GM23338 (cell line): Measurements from ENCODE around the gene ADGRG4. TPM values are rescaled to one million over a fixed set of nuclear protein-coding genes. Genes with fewer than 3 reads are reported as not detected.

Source experiments
- ATAC-seq: fragments of 200-7000 bp; cut with Tn5 transposase; 3 replicates; pipeline ENCODE4 v1.9.1; 2020
- DNase-seq: peaks from one replicate; pipeline ENCODE4 v3.0.0-alpha.2; 2015; ENCODE audit warnings: low spot score
- H2AFZ ChIP-seq: fragments of 200-600 bp; sonication (generic); 2 replicates; pipeline ENCODE4 v1.8.0; 2016; ENCODE audit warnings: antibody characterized with exemption, mild to moderate bottlenecking, moderate library complexity
- H3F3A ChIP-seq: fragments of 200-600 bp; sonication (generic); replicated peaks from 2 replicates; pipeline ENCODE4 v1.8.0; 2017; ENCODE audit warnings: antibody characterized with exemption, mixed run types, low read depth
- H3K27ac ChIP-seq: fragments of 200-600 bp; sonication (generic); 2 replicates; pipeline ENCODE4 v1.6.1; 2016; ENCODE audit warnings: low read depth
- H3K27me3 ChIP-seq: fragments of 200-600 bp; sonication (generic); 2 replicates; pipeline ENCODE4 v1.8.0; 2016; ENCODE audit warnings: mild to moderate bottlenecking, mixed run types, moderate library complexity; ENCODE audit not compliant: insufficient read depth
- H3K36me3 ChIP-seq: fragments of 200-600 bp; sonication (generic); 2 replicates; pipeline ENCODE4 v1.8.0; 2016; ENCODE audit warnings: mild to moderate bottlenecking; ENCODE audit not compliant: insufficient read depth
- H3K4me1 ChIP-seq: fragments of 200-600 bp; sonication (generic); 2 replicates; pipeline ENCODE4 v1.8.0; 2016; ENCODE audit warnings: mild to moderate bottlenecking, moderate library complexity; ENCODE audit not compliant: insufficient read depth
- H3K4me2 ChIP-seq: fragments of 200-600 bp; sonication (generic); 2 replicates; pipeline ENCODE4 v1.7.1; 2017; ENCODE audit warnings: mixed run types
- H3K4me3 ChIP-seq: fragments of 200-600 bp; sonication (generic); 2 replicates; pipeline ENCODE4 v1.6.1; 2016; ENCODE audit warnings: mixed run types
- H3K79me2 ChIP-seq: fragments of 200-600 bp; sonication (generic); replicated peaks from 2 replicates; pipeline ENCODE4 v1.8.0; 2017; ENCODE audit warnings: mild to moderate bottlenecking; ENCODE audit not compliant: insufficient read depth
- H3K9me2 ChIP-seq: fragments of 200-600 bp; sonication (generic); 2 replicates; pipeline ENCODE4 v1.8.0; 2017; ENCODE audit not compliant: insufficient read depth
- H4K20me1 ChIP-seq: fragments of 200-600 bp; sonication (generic); replicated peaks from 2 replicates; pipeline ENCODE4 v1.8.0; 2017; ENCODE audit warnings: mild to moderate bottlenecking; ENCODE audit not compliant: insufficient read depth
- H3K27ac Mint-ChIP-seq: 2 replicates; pipeline ENCODE4 v1.8.0; 2020; ENCODE audit warnings: inconsistent platforms, mild to moderate bottlenecking, moderate library complexity, mixed read lengths
- H3K27me3 Mint-ChIP-seq: 3 replicates; pipeline ENCODE4 v1.8.0; 2022; ENCODE audit warnings: low read depth, mild to moderate bottlenecking, moderate library complexity, mixed read lengths, inconsistent platforms; ENCODE audit not compliant: insufficient read depth, poor library complexity
- H3K36me3 Mint-ChIP-seq: 3 replicates; pipeline ENCODE4 v1.8.0; 2021; ENCODE audit warnings: low read depth, mild to moderate bottlenecking, inconsistent platforms, moderate library complexity, mixed read lengths
- H3K4me1 Mint-ChIP-seq: 3 replicates; pipeline ENCODE4 v1.8.0; 2020; ENCODE audit warnings: mild to moderate bottlenecking, inconsistent platforms, mixed read lengths
- H3K4me3 Mint-ChIP-seq: 3 replicates; pipeline ENCODE4 v1.8.0; 2021; ENCODE audit warnings: moderate library complexity, mild to moderate bottlenecking, inconsistent platforms, mixed read lengths
- H3K9me3 Mint-ChIP-seq: 3 replicates; pipeline ENCODE4 v1.8.0; 2020; ENCODE audit warnings: moderate library complexity, mild to moderate bottlenecking, inconsistent platforms, mixed read lengths
- EZH2 ChIP-seq: fragments of 200-600 bp; sonication (generic); IDR thresholded peaks from one replicate; pipeline ENCODE4 v1.8.0; 2017; ENCODE audit warnings: antibody characterized with exemption, mild to moderate bottlenecking, low read depth; ENCODE audit not compliant: unreplicated experiment
- NANOG ChIP-seq: IDR thresholded peaks from 2 replicates; pipeline ENCODE4 v1.6.1; 2016; ENCODE audit warnings: antibody characterized with exemption, borderline replicate concordance
- POLR2AphosphoS5 ChIP-seq: IDR thresholded peaks from 2 replicates; pipeline ENCODE4 v1.6.1; 2016; ENCODE audit warnings: antibody characterized with exemption, low read depth
- STAT1 ChIP-seq: IDR thresholded peaks from one replicate; pipeline ENCODE4 v1.6.1; 2016; ENCODE audit warnings: antibody characterized with exemption; ENCODE audit not compliant: unreplicated experiment
- ZNF114 ChIP-seq: fragments of 250-450 bp; sonication (Bioruptor Pico); IDR thresholded peaks from 2 replicates; pipeline ENCODE4 v1.5.0; 2020; ENCODE audit warnings: mild to moderate bottlenecking, moderate library complexity
- ZNF331 ChIP-seq: fragments of 250-450 bp; sonication (Bioruptor Pico); IDR thresholded peaks from 2 replicates; pipeline ENCODE4 v1.5.0; 2020; ENCODE audit warnings: low read depth, mild to moderate bottlenecking, moderate library complexity
- polyA plus RNA-seq: library from polyadenylated mRNA; unstranded; fragments of >200 nt; fragmentation: Nextera tagmentation; extraction: Ambion mirVana; gene quantifications from 2 replicates; pipeline ENCODE4 v1.2.1, GENCODE V29; 2016
- total RNA-seq: library from RNA; depleted of rRNA; stranded (reverse); fragments of >200 nt; shearing (Covaris generic); gene quantifications from 2 replicates; pipeline ENCODE4 v1.2.3, GENCODE V29; 2014
- TF ChIP-seq, protein P1 (sequence below), 2 experiments: fragments of 200-600 bp in 1 of 2; sonication (generic) in 1 of 2; conservative IDR thresholded peaks; 2 replicates each; pipeline versions ENCODE4 v1.5.1 to v1.6.1; 2016 to 2017; ENCODE audit warnings: antibody characterized with exemption in 2 of 2, low read depth in 2 of 2, mild to moderate bottlenecking in 2 of 2, moderate library complexity in 1 of 2
- TF ChIP-seq, protein P2 (sequence below): fragments of 250-450 bp; sonication (Bioruptor Pico); IDR thresholded peaks from 2 replicates; pipeline ENCODE4 v1.5.0; 2020; ENCODE audit warnings: mild to moderate bottlenecking, moderate library complexity
- TF ChIP-seq, protein P3 (sequence below): IDR thresholded peaks from 2 replicates; pipeline ENCODE4 v1.6.1; 2016; ENCODE audit warnings: antibody characterized with exemption
- TF ChIP-seq, protein P4 (sequence below): IDR thresholded peaks from one replicate; pipeline ENCODE4 v1.6.1; 2018; ENCODE audit warnings: antibody characterized with exemption; ENCODE audit not compliant: unreplicated experiment

Gene ADGRG4
- total and polyA plus RNA-seq, 2 experiments from 2014 or later = not detected

DNA sequence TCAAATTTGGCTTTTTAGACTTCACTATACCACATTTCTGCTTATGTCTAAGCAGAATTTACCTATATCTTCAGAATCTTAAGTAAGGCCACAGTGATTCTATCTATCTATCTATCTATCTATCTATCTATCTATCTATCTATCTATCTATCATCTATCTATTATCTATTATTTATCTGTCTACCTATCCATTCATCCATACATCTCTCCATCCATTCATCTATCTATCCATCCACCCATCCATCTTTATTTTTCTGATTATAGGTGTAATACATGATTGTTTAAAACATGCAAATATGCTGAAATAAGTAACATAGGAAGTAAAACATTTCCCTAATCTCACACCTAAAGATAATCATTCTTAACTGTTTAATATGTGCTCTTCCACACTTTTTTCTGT is 18.8 kb downstream of the ADGRG4 start:
- H3K4me1 Mint-ChIP-seq = no peaks in the 10 kb centered on the region
- no peaks in the 10 kb centered on the region for H3K36me3 Mint-ChIP-seq
- no peak overlapping the region for H3K27ac ChIP-seq
- no peaks in the 10 kb centered on the region for H3K4me1 ChIP-seq
- H3K4me3 Mint-ChIP-seq = no peak overlapping the region
- no peaks in the 10 kb centered on the region for H3K27me3 Mint-ChIP-seq
- H3K27ac Mint-ChIP-seq = no peak overlapping the region
- H3K9me2 ChIP-seq = no peaks in the 10 kb centered on the region
- H3F3A ChIP-seq = no peaks in the 10 kb centered on the region
- no peak overlapping the region for H3K4me2 ChIP-seq
- no peaks in the 10 kb centered on the region for H4K20me1 ChIP-seq
- no peaks in the 10 kb centered on the region for H3K36me3 ChIP-seq
- H3K27me3 ChIP-seq = no peaks in the 10 kb centered on the region
- no peak overlapping the region for H2AFZ ChIP-seq
- TF ChIP-seq, protein P1, sequence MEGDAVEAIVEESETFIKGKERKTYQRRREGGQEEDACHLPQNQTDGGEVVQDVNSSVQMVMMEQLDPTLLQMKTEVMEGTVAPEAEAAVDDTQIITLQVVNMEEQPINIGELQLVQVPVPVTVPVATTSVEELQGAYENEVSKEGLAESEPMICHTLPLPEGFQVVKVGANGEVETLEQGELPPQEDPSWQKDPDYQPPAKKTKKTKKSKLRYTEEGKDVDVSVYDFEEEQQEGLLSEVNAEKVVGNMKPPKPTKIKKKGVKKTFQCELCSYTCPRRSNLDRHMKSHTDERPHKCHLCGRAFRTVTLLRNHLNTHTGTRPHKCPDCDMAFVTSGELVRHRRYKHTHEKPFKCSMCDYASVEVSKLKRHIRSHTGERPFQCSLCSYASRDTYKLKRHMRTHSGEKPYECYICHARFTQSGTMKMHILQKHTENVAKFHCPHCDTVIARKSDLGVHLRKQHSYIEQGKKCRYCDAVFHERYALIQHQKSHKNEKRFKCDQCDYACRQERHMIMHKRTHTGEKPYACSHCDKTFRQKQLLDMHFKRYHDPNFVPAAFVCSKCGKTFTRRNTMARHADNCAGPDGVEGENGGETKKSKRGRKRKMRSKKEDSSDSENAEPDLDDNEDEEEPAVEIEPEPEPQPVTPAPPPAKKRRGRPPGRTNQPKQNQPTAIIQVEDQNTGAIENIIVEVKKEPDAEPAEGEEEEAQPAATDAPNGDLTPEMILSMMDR (conservative IDR thresholded peaks at IDR 0.05; ENCODE audit: low read depth in 2 of 2) = no peak
- TF ChIP-seq, protein P2, sequence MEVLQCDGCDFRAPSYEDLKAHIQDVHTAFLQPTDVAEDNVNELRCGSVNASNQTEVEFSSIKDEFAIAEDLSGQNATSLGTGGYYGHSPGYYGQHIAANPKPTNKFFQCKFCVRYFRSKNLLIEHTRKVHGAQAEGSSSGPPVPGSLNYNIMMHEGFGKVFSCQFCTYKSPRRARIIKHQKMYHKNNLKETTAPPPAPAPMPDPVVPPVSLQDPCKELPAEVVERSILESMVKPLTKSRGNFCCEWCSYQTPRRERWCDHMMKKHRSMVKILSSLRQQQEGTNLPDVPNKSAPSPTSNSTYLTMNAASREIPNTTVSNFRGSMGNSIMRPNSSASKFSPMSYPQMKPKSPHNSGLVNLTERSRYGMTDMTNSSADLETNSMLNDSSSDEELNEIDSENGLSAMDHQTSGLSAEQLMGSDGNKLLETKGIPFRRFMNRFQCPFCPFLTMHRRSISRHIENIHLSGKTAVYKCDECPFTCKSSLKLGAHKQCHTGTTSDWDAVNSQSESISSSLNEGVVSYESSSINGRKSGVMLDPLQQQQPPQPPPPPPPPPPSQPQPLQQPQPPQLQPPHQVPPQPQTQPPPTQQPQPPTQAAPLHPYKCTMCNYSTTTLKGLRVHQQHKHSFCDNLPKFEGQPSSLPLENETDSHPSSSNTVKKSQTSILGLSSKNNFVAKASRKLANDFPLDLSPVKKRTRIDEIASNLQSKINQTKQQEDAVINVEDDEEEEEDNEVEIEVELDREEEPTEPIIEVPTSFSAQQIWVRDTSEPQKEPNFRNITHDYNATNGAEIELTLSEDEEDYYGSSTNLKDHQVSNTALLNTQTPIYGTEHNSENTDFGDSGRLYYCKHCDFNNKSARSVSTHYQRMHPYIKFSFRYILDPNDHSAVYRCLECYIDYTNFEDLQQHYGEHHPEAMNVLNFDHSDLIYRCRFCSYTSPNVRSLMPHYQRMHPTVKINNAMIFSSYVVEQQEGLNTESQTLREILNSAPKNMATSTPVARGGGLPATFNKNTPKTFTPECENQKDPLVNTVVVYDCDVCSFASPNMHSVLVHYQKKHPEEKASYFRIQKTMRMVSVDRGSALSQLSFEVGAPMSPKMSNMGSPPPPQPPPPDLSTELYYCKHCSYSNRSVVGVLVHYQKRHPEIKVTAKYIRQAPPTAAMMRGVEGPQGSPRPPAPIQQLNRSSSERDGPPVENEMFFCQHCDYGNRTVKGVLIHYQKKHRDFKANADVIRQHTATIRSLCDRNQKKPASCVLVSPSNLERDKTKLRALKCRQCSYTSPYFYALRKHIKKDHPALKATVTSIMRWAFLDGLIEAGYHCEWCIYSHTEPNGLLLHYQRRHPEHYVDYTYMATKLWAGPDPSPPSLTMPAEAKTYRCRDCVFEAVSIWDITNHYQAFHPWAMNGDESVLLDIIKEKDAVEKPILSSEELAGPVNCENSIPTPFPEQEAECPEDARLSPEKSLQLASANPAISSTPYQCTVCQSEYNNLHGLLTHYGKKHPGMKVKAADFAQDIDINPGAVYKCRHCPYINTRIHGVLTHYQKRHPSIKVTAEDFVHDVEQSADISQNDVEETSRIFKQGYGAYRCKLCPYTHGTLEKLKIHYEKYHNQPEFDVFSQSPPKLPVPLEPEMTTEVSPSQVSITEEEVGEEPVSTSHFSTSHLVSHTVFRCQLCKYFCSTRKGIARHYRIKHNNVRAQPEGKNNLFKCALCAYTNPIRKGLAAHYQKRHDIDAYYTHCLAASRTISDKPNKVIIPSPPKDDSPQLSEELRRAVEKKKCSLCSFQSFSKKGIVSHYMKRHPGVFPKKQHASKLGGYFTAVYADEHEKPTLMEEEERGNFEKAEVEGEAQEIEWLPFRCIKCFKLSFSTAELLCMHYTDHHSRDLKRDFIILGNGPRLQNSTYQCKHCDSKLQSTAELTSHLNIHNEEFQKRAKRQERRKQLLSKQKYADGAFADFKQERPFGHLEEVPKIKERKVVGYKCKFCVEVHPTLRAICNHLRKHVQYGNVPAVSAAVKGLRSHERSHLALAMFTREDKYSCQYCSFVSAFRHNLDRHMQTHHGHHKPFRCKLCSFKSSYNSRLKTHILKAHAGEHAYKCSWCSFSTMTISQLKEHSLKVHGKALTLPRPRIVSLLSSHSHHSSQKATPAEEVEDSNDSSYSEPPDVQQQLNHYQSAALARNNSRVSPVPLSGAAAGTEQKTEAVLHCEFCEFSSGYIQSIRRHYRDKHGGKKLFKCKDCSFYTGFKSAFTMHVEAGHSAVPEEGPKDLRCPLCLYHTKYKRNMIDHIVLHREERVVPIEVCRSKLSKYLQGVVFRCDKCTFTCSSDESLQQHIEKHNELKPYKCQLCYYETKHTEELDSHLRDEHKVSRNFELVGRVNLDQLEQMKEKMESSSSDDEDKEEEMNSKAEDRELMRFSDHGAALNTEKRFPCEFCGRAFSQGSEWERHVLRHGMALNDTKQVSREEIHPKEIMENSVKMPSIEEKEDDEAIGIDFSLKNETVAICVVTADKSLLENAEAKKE = no peak
- TF ChIP-seq, protein P3, sequence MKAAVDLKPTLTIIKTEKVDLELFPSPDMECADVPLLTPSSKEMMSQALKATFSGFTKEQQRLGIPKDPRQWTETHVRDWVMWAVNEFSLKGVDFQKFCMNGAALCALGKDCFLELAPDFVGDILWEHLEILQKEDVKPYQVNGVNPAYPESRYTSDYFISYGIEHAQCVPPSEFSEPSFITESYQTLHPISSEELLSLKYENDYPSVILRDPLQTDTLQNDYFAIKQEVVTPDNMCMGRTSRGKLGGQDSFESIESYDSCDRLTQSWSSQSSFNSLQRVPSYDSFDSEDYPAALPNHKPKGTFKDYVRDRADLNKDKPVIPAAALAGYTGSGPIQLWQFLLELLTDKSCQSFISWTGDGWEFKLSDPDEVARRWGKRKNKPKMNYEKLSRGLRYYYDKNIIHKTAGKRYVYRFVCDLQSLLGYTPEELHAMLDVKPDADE = no peak
- TF ChIP-seq POLR2AphosphoS5 = no peak
- no peak for TF ChIP-seq EZH2
- TF ChIP-seq, protein P4, sequence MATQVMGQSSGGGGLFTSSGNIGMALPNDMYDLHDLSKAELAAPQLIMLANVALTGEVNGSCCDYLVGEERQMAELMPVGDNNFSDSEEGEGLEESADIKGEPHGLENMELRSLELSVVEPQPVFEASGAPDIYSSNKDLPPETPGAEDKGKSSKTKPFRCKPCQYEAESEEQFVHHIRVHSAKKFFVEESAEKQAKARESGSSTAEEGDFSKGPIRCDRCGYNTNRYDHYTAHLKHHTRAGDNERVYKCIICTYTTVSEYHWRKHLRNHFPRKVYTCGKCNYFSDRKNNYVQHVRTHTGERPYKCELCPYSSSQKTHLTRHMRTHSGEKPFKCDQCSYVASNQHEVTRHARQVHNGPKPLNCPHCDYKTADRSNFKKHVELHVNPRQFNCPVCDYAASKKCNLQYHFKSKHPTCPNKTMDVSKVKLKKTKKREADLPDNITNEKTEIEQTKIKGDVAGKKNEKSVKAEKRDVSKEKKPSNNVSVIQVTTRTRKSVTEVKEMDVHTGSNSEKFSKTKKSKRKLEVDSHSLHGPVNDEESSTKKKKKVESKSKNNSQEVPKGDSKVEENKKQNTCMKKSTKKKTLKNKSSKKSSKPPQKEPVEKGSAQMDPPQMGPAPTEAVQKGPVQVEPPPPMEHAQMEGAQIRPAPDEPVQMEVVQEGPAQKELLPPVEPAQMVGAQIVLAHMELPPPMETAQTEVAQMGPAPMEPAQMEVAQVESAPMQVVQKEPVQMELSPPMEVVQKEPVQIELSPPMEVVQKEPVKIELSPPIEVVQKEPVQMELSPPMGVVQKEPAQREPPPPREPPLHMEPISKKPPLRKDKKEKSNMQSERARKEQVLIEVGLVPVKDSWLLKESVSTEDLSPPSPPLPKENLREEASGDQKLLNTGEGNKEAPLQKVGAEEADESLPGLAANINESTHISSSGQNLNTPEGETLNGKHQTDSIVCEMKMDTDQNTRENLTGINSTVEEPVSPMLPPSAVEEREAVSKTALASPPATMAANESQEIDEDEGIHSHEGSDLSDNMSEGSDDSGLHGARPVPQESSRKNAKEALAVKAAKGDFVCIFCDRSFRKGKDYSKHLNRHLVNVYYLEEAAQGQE = no peak
- no peak for TF ChIP-seq NANOG
- no peak for TF ChIP-seq ZNF114 (CRISPR knock-in tag)
- TF ChIP-seq ZNF331 (CRISPR knock-in tag) = no peak
- no peak for TF ChIP-seq STAT1
- no peaks in the 10 kb centered on the region for H3K79me2 ChIP-seq
- ATAC-seq (no peak), DNase-seq (no peak)
- no peak overlapping the region for H3K4me3 ChIP-seq
- no peaks in the 10 kb centered on the region for H3K9me3 Mint-ChIP-seq
